HepG2 (cell line): ENCODE measurements around the gene IL1A.

Source experiments
- CTCF ChIP-seq: sonication (generic); formaldehyde crosslinking; IDR thresholded peaks from 2 replicates; pipeline ENCODE4 v1.5.0; 2020; ENCODE audit warnings: mild to moderate bottlenecking, missing genetic modification reagents, moderate library complexity
- EP300 ChIP-seq, 3 experiments: sonication (generic) in 1 of 3; formaldehyde crosslinking in 1 of 3; IDR thresholded peaks; 2 replicates each; pipeline versions ENCODE4 v1.5.1 to v1.6.1; 2011 to 2020; ENCODE audit warnings: low read depth in 2 of 3, low read length in 2 of 3, borderline replicate concordance in 1 of 3, improper control_type of control experiment in 1 of 3, mild to moderate bottlenecking in 1 of 3, missing genetic modification reagents in 1 of 3, moderate library complexity in 1 of 3
- GABPA ChIP-seq, 2 experiments: IDR thresholded peaks; 2 replicates each; pipeline ENCODE4 v1.6.1; 2011 to 2016; ENCODE audit warnings: low read depth in 2 of 2, low read length in 1 of 2, missing biosample characterization in 1 of 2, missing genetic modification characterization in 1 of 2
- MAZ ChIP-seq, 2 experiments: sonication (generic) in 1 of 2; formaldehyde crosslinking in 1 of 2; IDR thresholded peaks; 2 replicates each; pipeline versions ENCODE4 v1.5.0 to v1.6.1; 2012 to 2020; ENCODE audit warnings: low read depth in 2 of 2, mild to moderate bottlenecking in 2 of 2, borderline replicate concordance in 1 of 2, improper control_type of control experiment in 1 of 2, low read length in 1 of 2, missing genetic modification reagents in 1 of 2, moderate library complexity in 1 of 2
- MXD1 ChIP-seq: sonication (generic); formaldehyde crosslinking; IDR thresholded peaks from 2 replicates; pipeline ENCODE4 v1.4.0; 2020; ENCODE audit warnings: mild to moderate bottlenecking, missing genetic modification reagents
- MYC ChIP-seq: sonication (generic); formaldehyde crosslinking; IDR thresholded peaks from 2 replicates; pipeline ENCODE4 v1.9.0; 2021; ENCODE audit warnings: missing genetic modification reagents, borderline replicate concordance
- NFYB ChIP-seq: sonication (generic); formaldehyde crosslinking; IDR thresholded peaks from 2 replicates; pipeline ENCODE4 v1.4.0; 2020; ENCODE audit warnings: missing genetic modification reagents
- PRDM4 ChIP-seq: sonication (generic); formaldehyde crosslinking; IDR thresholded peaks from 2 replicates; pipeline ENCODE4 v1.9.0; 2021; ENCODE audit warnings: missing genetic modification reagents, borderline replicate concordance
- SMARCC2 ChIP-seq: fragments of 450-650 bp; IDR thresholded peaks from 2 replicates; pipeline ENCODE4 v1.6.1; 2017; ENCODE audit warnings: antibody characterized with exemption, mild to moderate bottlenecking
- TFAP4 ChIP-seq: sonication (generic); IDR thresholded peaks from 2 replicates; pipeline ENCODE4 v1.6.1; 2016; ENCODE audit warnings: low read depth, borderline replicate concordance
- ZBTB8A ChIP-seq: sonication (generic); formaldehyde crosslinking; IDR thresholded peaks from 2 replicates; pipeline ENCODE4 v1.4.0; 2020; ENCODE audit warnings: mild to moderate bottlenecking, low read depth, missing genetic modification reagents, borderline replicate concordance
- ZFP36 ChIP-seq: fragments of 150-350 bp; IDR thresholded peaks from 2 replicates; pipeline ENCODE4 v1.6.1; 2018; ENCODE audit warnings: borderline replicate concordance, low read length, low read depth; ENCODE audit not compliant: partially characterized antibody
- ZNF503 ChIP-seq: sonication (generic); formaldehyde crosslinking; IDR thresholded peaks from 2 replicates; pipeline ENCODE4 v1.4.0; 2020; ENCODE audit warnings: missing genetic modification reagents
- ZNF780A ChIP-seq: sonication (generic); formaldehyde crosslinking; IDR thresholded peaks from 2 replicates; pipeline ENCODE4 v1.8.0; 2022; ENCODE audit warnings: mild to moderate bottlenecking, missing genetic modification reagents, moderate library complexity

GRCh38 chr2:112728378-112729175, 55.7 kb downstream of the IL1A start:
- TF ChIP-seq MXD1, result no peak
- TF ChIP-seq NFYB, result no peak
- TF ChIP-seq GABPA (IDR thresholded peaks at IDR 0.05; ENCODE audit: low read depth, low read length), result no peak
- no peak for TF ChIP-seq GABPA (CRISPR knock-in tag; IDR thresholded peaks at IDR 0.05; ENCODE audit: low read depth)
- TF ChIP-seq ZBTB8A (CRISPR knock-in tag), result no peak
- no peak for TF ChIP-seq CTCF (CRISPR knock-in tag)
- no peak for TF ChIP-seq MAZ (IDR thresholded peaks at IDR 0.05; ENCODE audit: borderline replicate concordance, low read depth, low read length)
- no peak for TF ChIP-seq MAZ (CRISPR knock-in tag; IDR thresholded peaks at IDR 0.05; ENCODE audit: low read depth)
- no peak for TF ChIP-seq EP300 (IDR thresholded peaks at IDR 0.05; ENCODE audit: low read depth in 2 of 2, low read length in 2 of 2)
- no peak for TF ChIP-seq EP300 (CRISPR knock-in tag; IDR thresholded peaks at IDR 0.05; ENCODE audit: borderline replicate concordance)
- no peak for TF ChIP-seq MYC (CRISPR knock-in tag)
- TF ChIP-seq ZNF780A (CRISPR knock-in tag), result no peak
- no peak for TF ChIP-seq TFAP4
- no peak for TF ChIP-seq SMARCC2
- TF ChIP-seq PRDM4 (CRISPR knock-in tag), result no peak
- no peak for TF ChIP-seq ZFP36
- TF ChIP-seq ZNF503 (CRISPR knock-in tag), result no peak
